Measurements from ENCODE around the gene CIB2.
"Not testable (repeated sequence)": the region's sequence is repeated elsewhere in the genome, so short reads cannot be mapped to it uniquely, and the experiment has no call there.

The CIB2 gene

DNA sequence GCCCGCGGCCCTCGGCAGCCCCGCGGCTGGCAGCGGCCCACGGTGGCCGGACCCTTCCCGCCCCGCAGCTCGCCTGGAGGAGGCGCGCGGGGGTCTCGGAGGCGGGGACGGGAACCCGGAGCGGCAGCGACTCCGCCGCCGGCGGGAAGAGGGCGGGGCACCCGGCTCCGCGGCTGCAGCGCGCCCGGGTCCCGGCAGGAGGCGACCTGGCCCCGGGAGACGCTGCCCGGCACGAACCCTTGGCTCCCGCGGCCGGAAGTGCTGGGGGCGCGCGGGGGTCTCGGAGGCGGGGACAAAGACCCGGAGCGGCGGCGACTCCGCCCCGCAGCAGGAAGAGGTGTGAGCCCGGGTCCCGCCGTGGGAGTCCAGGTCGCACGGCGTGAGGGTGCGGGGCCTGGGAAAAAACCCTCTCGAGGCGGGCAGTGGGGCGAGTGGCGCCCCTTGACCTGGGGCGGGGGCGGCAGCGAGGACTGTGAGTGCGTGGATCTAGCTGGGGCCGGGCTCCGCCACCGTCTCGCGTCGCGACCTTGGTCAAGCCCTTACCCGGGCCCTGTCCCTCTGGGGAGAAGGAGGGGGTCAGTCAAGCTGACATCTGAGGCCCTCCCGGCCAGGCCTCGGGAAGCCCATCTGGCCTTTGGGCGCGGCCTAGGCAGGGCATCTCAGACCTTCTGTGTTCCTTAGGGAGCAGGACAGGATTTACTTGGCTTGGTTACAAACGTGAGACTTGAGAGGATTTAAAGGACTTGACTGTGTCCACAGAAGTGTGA is at the start of gene CIB2:
Gene CIB2, minus strand, starts transcription at position 151 of the 767 bp plus-strand sequence. CDS start 230 bp downstream, outside the sequence.
- DNase-seq (ENCODE audit: low spot score) = peak; percentile 71

GRCh38 chr15:78179906-78180305 is 48.7 kb upstream of the CIB2 start:
- DNase-seq (ENCODE audit: low spot score) = no peak

DNA sequence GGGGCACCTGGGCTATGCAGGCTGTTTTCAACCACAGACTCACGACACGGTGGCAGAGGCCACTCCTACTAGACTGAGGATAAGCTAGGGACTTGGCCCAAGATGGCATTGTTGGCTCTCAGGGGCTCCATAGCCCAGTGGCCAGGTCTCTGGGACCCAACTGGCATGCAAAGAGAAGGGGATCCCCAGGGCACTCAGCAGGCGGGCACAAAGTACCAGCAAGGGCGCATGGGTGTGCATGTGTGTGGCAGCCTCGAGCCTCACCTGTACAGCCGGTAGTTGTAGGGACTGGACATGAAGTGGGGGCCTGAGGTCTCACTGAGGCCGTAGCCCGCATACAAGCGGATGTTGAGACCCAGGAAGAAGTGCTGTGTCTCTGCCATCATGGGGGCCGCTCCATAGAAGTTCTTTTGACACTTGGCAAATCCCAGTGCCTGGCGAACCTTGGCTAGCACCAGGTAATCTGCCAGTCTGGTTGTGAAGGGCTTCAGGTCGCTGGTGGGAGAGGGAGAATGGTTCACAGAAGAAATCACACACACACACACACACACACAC is 48.1 kb upstream of the CIB2 start:
- no peak for DNase-seq (ENCODE audit: low spot score)

GRCh38 chr15:78178064-78178463 is 46.8 kb upstream of the CIB2 start:
- no peak for DNase-seq (ENCODE audit: low spot score)

- DNase-seq (ENCODE audit: low spot score) = peak; percentile 48
Observed at GRCh38 chr15:78177447-78177873, 46.2 kb upstream of the CIB2 start.

- no peak for DNase-seq (ENCODE audit: low spot score)
Observed at GRCh38 chr15:78175330-78175729, 44.1 kb upstream of the CIB2 start.

DNA sequence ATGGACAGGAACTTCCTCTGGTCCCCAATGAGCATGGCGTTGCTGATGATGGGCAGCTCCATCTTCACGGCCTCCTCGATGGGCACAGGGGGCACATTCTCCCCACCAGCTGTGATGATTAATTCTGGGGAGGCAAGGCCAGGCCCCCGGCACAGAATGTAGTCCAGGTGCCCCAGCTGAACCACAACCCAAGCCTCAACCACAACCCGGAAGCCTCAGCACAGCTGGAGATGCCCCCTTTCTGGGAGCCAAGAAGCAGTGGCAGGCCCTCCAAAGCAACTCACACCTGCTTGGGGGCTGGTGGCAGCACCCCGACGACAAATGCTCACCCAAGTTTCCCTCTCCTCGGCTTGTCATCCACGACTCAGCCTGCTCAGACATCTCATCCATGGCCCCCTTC is 43.2 kb upstream of the CIB2 start:
- no peak for DNase-seq (ENCODE audit: low spot score)

DNA sequence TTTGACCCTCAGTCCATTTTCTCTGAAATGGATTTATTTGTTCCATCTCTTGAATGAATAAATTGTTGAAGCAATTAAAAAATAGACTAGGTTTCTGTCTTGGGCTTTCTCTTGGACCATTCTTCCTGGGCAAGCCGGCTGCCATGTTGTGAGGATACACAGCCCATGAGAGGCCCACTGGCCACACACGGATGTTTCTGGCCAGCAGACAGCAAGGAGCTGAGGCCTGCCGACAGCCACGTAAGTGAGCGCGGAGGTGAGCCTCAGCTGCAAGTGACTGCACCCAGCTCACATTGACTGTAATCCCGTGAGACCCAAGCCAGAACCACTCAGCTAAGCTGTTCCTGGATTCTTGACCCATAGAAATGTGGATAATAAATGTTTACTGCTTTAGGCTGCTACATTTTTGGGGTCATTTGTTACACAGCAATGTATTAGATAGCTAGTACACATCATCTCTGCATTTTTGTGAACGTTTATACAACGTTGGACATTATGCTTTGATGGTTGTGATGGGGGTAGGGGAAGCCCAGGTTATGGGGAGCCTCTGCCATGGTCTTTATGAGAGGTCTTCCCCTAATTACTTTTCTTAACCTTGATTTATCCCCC is 40.7 kb upstream of the CIB2 start:
- no peak for DNase-seq (ENCODE audit: low spot score)

DNA sequence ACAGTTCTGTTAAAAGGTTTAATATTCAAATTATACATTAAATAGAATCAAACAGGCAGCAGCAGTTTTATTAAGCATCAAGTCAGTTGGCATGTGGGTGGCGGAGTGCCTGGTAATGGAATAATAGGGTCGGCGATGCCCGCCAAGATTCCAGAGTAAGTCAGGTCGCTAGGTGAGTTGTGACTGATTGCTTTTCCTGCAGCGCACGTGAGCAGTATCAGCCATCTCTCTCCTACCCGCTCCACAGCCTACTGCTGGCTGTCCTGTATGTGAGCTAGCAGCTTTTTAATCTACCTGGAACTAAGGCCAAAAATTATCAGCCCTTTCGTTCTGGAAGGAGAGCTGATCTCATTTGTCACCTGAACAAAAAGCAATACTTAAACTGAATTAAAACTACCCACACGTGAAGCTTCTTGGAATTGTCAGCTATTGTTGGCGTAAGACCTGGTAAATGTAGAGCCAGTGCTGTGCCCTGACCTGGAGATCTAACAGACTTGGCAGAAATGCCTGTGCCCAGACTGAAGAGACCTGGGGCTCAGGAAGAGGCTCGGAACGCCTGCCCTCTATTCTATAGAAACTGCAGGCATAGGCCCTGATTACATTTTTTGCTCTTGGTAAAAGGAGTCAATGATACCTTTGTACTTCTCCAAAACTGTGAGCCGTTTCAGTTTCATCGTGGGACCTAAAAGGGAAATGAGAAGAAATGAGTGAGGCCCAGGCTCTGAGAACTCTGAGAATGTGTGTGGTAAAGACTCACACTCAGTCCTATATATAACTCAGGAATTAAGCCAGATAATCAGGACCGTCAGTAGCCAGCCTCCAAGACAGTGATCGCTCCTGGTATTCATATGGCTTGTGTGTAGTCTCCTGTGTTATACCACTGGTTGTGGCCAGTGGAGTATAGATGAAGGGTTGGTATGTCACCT is 39.9 kb upstream of the CIB2 start:
- no peak for DNase-seq (ENCODE audit: low spot score)

GRCh38 chr15:78168608-78169007 is 37.4 kb upstream of the CIB2 start:
- no peak for DNase-seq (ENCODE audit: low spot score)

DNA sequence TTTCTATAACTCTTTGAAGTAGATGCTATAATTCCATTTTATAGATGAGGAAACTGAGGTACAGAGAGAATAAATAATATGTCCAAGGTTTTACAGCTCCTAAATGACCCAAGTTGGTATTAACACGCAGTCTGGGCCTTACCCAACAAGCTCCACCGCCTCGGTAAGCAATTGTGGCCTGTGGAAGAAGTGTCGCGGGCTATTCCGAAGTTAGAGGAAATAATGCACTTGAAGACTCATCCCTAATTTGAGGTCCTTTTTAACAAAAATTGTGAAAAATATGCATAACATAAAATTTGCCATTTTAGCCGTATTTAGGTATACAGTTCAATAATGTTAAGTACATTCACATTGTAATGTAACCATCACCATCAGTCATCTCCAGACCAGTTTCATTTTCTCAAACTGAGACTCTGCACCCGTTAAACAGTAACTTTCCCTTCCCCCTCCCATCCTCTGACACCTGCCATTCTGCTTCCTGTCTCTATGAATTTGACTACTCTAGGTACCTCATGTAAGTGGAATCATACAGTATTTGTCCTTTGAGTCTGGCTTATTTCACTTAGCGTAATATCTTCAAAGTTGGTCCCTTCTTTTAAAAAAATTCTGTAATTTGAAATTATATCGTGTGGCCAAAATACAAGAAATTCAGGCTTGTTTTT is 36.1 kb upstream of the CIB2 start:
- DNase-seq (ENCODE audit: low spot score) = peak; percentile 89

- DNase-seq (ENCODE audit: low spot score) = no peak
Observed at GRCh38 chr15:78164010-78164409, 32.8 kb upstream of the CIB2 start.

DNA sequence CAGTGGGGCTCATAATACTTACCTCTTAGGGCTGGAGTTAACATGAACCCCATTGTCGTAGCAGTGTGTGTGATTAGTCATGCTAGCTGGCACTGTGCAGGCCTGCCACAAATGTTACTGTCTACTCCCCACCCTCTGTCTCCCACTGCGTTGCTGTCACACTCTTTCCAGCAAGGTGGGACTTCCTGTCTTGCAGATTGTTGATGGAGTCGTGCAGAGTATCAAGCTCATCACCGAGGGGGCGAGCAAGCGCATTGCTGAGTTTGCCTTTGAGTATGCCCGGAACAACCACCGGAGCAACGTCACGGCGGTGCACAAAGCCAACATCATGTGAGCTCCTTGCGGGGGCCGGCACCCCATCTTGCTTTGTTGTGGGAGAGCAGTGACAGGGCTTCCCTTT is 30.8 kb upstream of the CIB2 start:
- DNase-seq (ENCODE audit: low spot score) = no peak

- DNase-seq (ENCODE audit: low spot score) = no peak
Observed at GRCh38 chr15:78159395-78159794, 28.1 kb upstream of the CIB2 start.

DNA sequence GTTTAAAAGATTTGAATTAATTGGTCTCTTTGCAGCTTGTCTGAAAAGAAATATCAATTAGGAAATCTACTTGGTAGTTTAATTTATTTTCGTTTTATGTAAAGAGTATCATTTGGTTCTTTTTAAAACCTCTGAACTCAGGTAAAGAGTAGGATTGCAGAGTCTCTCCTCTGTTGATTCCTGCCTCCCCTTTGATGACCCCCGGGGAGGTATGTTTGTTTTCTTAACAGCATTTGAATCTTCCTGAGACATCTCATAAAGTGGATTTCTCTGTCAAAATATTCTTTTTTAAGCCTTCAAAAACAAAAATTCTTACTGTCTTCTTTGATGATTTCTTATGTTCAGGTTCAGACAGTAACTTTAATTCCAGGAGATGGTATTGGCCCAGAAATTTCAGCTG is 26.0 kb upstream of the CIB2 start:
- DNase-seq (ENCODE audit: low spot score) = no peak

DNA sequence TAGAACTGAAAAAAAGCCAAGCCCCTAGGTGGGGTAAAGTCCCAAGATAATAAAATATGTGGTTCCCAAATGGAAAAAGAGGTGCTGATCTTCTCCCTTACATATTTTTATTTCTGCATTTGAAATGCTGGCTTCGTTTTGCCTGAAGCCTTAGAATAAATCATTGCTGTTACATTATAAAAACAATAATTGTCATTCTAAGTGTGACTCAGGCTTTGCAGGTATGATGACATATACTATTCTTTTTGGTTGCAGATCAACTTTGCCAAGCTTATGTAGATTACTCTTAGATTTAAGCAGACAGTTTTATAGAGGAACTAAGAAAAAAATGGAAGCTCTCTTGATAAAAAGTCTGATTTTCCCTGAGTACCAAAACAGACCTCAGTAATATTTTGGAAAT is 25.4 kb upstream of the CIB2 start:
- no peak for DNase-seq (ENCODE audit: low spot score)

DNA sequence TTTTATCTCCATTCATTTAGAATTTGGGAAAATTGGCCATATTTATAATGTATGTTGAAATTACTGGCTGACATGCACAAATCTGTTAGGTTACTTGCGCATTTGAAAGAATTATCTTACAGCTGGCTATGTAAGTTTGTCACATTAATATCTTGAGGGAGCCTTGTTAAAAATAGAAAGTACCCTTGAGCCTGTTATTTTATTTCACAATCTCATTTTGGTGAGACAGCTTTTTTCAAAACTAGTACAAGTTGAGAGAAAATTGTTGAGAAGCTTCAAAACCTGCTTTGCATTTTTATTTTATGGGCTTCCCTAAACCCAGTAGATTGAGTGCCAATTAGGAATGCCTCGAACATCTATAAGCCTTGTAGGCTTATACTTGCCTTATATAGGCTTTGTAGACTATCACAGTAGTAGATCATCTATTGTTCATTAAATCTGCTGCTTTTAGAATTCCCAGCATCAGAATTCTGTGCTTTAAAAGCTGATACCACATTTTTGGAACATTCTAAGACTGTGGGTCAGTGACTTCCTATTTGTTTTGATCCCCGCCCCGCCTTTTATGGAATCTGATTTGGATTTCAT is 24.2 kb upstream of the CIB2 start:
- no peak for DNase-seq (ENCODE audit: low spot score)

GRCh38 chr15:78154955-78155354 is 23.7 kb upstream of the CIB2 start:
- DNase-seq (ENCODE audit: low spot score) = no peak

GRCh38 chr15:78151075-78151474 is 19.8 kb upstream of the CIB2 start:
- DNase-seq (ENCODE audit: low spot score) = not testable (repeated sequence)

DNA sequence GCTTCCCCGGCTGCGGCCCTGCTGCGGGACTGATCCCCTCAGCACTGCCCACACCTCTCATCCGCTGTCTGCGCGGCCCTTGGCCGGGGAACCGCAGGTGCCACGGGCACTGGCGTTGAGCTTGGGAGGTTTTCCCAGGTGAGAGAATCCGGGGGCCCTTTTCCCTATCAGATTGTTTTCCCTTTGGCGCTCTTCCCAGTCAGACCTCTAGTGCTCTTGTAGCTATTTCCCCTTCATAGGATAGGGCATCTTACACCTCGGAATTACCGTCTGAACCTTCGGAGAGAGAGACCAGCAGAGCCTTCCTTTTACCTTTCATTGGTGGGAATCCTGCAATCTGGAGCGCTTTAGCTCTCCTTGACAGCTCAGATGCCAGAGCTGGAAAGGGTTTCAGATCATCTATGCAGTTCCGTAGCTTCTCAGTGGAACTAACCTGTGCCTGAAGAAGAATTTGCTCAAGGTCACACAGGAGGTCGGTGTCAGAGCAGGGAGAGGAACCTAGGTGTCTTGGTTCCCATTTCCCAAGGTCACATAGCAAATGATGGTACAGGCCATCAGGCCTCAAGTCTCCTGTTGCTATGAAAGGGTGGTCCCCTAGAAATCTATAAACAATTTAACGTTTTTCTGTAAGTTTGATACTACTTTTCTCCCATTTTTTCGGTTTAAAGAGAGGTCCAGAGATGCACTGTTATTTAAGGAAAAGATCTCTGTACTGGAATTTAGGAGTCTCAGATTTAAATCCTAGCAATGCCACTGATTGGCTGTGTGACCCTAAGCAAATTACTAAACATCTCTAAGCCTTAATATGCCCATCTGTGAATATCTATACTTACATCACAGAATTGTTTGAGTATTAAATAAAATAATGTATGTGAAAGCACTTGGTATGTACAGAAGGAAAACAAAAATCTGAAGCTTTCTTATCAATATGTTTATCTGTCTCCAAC is 18.8 kb upstream of the CIB2 start:
- no peak for DNase-seq (ENCODE audit: low spot score)
